Lung (tissue), 12 donors: ENCODE data around the gene DUOX1. TPM values are rescaled to one million over a fixed set of nuclear protein-coding genes. Genes with fewer than 3 reads are reported as not detected.

ENCODE experiments used
- ATAC-seq: fragments of 200-7000 bp; cut with Tn5 transposase; one replicate; pipeline ENCODE4 v1.9.1; 2020; ENCODE audit warnings: moderate number of reproducible peaks; ENCODE audit not compliant: insufficient read depth, low FRiP score
- DNase-seq, 3 donors: peaks; one replicate each; pipeline ENCODE4 v3.0.0-alpha.2; 2013 to 2017
- H3K27ac ChIP-seq, 2 donors: one replicate each; pipeline ENCODE4 v1.5.1; 2013; ENCODE audit warnings: mild to moderate bottlenecking in 2 of 2, moderate library complexity in 2 of 2, control low read depth in 1 of 2, inconsistent platforms in 1 of 2, low read depth in 1 of 2, low read length in 1 of 2
- H3K27me3 ChIP-seq, 3 donors: one replicate each; pipeline ENCODE4 v1.5.1; 2013; ENCODE audit warnings: low read length in 2 of 3; ENCODE audit not compliant: control insufficient read depth in 3 of 3, insufficient read depth in 3 of 3
- H3K36me3 ChIP-seq, 4 donors: one replicate each; pipeline ENCODE4 v1.5.1; 2013; ENCODE audit warnings: low read length in 4 of 4, mild to moderate bottlenecking in 1 of 4, moderate library complexity in 1 of 4; ENCODE audit not compliant: control insufficient read depth in 4 of 4, insufficient read depth in 4 of 4
- H3K4me1 ChIP-seq, 5 donors: one replicate each; pipeline ENCODE4 v1.5.1; 2013; ENCODE audit warnings: low read length in 5 of 5, mild to moderate bottlenecking in 2 of 5, moderate library complexity in 1 of 5; ENCODE audit not compliant: control insufficient read depth in 5 of 5, insufficient read depth in 5 of 5
- H3K4me3 ChIP-seq: one replicate; pipeline ENCODE4 v1.5.1; 2013; ENCODE audit warnings: mild to moderate bottlenecking, control low read depth, moderate library complexity
- H3K9ac ChIP-seq, 2 donors: one replicate each; pipeline ENCODE4 v1.5.1; 2013; ENCODE audit warnings: low read length in 2 of 2, control low read depth in 1 of 2; ENCODE audit not compliant: insufficient read depth in 1 of 2
- H3K9me3 ChIP-seq, 4 donors: one replicate each; pipeline ENCODE4 v1.5.1; 2013; ENCODE audit warnings: low read length in 3 of 4, mild to moderate bottlenecking in 1 of 4, moderate library complexity in 1 of 4; ENCODE audit not compliant: control insufficient read depth in 4 of 4, insufficient read depth in 3 of 4
- WGBS, 2 donors: extraction: QIAGEN DNeasy Blood & Tissue Kit; methylation state at CpG; one replicate each; pipeline ENCODE4 v1.1.7; 2013; 5-methylcytosine and 5-hydroxymethylcytosine counted together
- polyA plus RNA-seq, 2 donors: library from polyadenylated mRNA; stranded (reverse); fragments of 200-250 nt; gene quantifications; one replicate each; pipeline ENCODE4 v1.2.1, GENCODE V29; 2013
- total RNA-seq, 2 donors: library from RNA; depleted of rRNA in 1 of 2; stranded (reverse); fragments of >200 nt in 1 of 2; gene quantifications; one replicate each; pipeline ENCODE4 v1.2.1, GENCODE V29; 2014 to 2021
- TF ChIP-seq, protein P1 (sequence below): IDR thresholded peaks from 2 replicates; pipeline ENCODE4 v1.5.1; 2012; ENCODE audit warnings: mild to moderate bottlenecking; ENCODE audit errors: control extremely low read depth, extremely low read depth
- donor health status: control.
- donor health status: control.
- donor health status: Bipolar disorder and iron deficiency.
- donor health status: healthy.
- donor health status: DM: yes; HTN: yes; CAD: no.

Gene DUOX1
- total and polyA plus RNA-seq, 4 donors, result 61.7 to 363 (median 115) TPM

DNA sequence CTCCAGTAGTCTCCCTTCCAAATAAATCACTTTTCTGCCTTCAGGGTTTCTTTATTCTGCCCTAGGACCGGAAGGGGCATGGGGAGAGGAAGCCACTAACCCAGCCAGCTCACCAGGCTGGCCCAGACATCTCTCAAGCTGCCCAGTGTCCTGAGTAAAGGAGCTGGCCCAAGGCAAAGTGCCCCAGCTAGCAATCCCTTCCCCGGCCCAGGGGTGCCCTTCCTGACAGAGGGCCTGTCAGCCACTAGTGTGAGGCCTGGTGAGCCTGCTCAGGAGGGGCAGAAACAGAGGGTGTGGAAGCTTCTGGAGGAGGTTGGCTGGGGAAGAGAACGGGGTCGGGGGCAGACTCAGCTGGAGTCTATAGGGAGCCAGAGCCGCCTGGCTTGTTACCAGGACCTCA lies 35.7 kb downstream of the DUOX1 start:
- Histone ChIP-seq H3K9ac (no peak overlapping the region), H3K4me1 (peaks cover 0 to 22% (median 4%) of the 10 kb centered on the region in 5 donors), H3K27me3 (no peaks in the 10 kb centered on the region), H3K4me3 (no peak overlapping the region), H3K27ac (peak overlapping the region in 1 of 2 donors; percentile 21), H3K36me3 (peaks cover 0 to 5% (median 1%) of the 10 kb centered on the region in 4 donors), H3K9me3 (no peaks in the 10 kb centered on the region)
- 79% methylated on average over 4 to 5 of the region's 5 CpGs for WGBS, 2 donors
- ATAC-seq (no peak), DNase-seq (no peak)
- TF ChIP-seq, protein P1, sequence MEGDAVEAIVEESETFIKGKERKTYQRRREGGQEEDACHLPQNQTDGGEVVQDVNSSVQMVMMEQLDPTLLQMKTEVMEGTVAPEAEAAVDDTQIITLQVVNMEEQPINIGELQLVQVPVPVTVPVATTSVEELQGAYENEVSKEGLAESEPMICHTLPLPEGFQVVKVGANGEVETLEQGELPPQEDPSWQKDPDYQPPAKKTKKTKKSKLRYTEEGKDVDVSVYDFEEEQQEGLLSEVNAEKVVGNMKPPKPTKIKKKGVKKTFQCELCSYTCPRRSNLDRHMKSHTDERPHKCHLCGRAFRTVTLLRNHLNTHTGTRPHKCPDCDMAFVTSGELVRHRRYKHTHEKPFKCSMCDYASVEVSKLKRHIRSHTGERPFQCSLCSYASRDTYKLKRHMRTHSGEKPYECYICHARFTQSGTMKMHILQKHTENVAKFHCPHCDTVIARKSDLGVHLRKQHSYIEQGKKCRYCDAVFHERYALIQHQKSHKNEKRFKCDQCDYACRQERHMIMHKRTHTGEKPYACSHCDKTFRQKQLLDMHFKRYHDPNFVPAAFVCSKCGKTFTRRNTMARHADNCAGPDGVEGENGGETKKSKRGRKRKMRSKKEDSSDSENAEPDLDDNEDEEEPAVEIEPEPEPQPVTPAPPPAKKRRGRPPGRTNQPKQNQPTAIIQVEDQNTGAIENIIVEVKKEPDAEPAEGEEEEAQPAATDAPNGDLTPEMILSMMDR, result no peak

GRCh38 chr15:45166834-45167630 lies 37.2 kb downstream of the DUOX1 start:
- DNase-seq, result peak; percentile 94 to 95 (median 94)
- TF ChIP-seq, protein P1, result peak; percentile 51

GRCh38 chr15:45167631-45168205 lies 37.9 kb downstream of the DUOX1 start:
- ATAC-seq (no peak), DNase-seq (no peak)
- Histone ChIP-seq H3K4me1 (peaks cover 0 to 22% (median 6%) of the 10 kb centered on the region in 5 donors), H3K36me3 (peaks cover 0 to 5% (median 2%) of the 10 kb centered on the region in 4 donors), H3K4me3 (no peak overlapping the region), H3K27me3 (no peaks in the 10 kb centered on the region), H3K27ac (peak overlapping the region; percentile 95 to 98), H3K9me3 (peaks cover 0 to 1% (median 0%) of the 10 kb centered on the region in 4 donors), H3K9ac (peak overlapping the region in 1 of 2 donors; percentile 3)
- TF ChIP-seq, protein P1, result no peak
- 70 to 71% methylated on average over 9 of the region's 9 CpGs for WGBS, 2 donors

More at GRCh38 chr15:45166834-45167630, 37.2 kb downstream of the DUOX1 start:
- H3K4me3 ChIP-seq, result peak overlapping the region; percentile 48
- H3K4me1 ChIP-seq, result peaks cover 0 to 22% (median 4%) of the 10 kb centered on the region in 5 donors
- peak; percentile 71 for ATAC-seq
- H3K9me3 ChIP-seq, result peaks cover 0 to 1% (median 0%) of the 10 kb centered on the region in 4 donors
- H3K36me3 ChIP-seq, result peaks cover 0 to 5% (median 2%) of the 10 kb centered on the region in 4 donors
- H3K27ac ChIP-seq, result peak overlapping the region; percentile 95 to 98
- peak overlapping the region; percentile 3 to 73 for H3K9ac ChIP-seq
- no peaks in the 10 kb centered on the region for H3K27me3 ChIP-seq
- 1% methylated on average over 65 to 79 of the region's 79 CpGs for WGBS, 2 donors
